Measurements from ENCODE around the gene ZNF248.

ZNF248 gene

DNA sequence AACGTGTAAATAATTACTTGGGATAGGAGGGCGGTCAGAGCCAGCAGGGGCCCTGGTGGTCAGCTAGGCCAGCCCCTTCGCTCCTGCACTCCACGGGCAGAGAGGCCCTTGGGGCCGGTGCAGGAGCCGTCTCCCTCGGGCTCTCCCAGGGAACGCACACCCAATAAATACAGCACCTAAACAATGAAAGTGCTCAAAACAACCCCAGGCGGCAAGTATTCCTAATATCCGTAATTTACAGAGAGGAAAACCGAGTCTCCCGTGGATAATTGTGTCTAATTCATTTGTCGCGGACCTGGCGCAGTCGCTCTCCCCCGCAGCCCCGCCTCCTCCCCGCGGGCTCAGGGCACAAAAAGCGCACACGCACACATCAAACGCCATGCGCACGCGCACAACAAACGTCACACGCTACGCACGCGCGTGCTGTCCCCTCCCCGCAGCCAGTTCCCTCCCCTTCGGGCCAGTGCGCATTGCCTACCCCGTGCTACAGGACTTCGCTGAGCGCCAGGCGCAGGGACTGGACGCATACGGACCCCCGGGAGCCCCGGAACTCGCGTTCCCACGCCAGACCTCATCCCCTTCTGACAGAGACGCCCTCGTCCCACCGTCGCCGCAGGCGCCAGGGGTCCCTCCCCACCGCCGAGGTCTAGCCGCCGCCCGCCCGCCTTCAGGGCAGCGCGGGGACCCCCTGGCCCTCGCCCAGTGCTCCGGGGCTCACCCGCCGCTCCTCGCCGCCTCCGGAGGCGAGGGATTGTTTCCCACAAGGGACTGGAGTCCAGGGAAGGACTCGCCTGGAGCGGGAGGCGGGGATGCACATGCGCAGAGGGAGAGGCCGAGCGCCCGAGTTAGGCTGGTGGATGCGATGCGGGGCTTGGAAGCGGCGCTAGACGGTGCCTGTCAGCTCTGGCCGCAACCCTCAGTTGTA lies at the start of gene ZNF248:
Gene ZNF248 (minus strand): TSS at position 324 of the 925 bp plus-strand sequence. CDS start 1,300 bp downstream, outside the sequence.
- TF ChIP-seq, protein P1, sequence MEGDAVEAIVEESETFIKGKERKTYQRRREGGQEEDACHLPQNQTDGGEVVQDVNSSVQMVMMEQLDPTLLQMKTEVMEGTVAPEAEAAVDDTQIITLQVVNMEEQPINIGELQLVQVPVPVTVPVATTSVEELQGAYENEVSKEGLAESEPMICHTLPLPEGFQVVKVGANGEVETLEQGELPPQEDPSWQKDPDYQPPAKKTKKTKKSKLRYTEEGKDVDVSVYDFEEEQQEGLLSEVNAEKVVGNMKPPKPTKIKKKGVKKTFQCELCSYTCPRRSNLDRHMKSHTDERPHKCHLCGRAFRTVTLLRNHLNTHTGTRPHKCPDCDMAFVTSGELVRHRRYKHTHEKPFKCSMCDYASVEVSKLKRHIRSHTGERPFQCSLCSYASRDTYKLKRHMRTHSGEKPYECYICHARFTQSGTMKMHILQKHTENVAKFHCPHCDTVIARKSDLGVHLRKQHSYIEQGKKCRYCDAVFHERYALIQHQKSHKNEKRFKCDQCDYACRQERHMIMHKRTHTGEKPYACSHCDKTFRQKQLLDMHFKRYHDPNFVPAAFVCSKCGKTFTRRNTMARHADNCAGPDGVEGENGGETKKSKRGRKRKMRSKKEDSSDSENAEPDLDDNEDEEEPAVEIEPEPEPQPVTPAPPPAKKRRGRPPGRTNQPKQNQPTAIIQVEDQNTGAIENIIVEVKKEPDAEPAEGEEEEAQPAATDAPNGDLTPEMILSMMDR (conservative IDR thresholded peaks at IDR 0.05; ENCODE audit: low read depth, low read length): no peak
- DNase-seq (ENCODE audit: low read depth): peak; percentile 98
- H3K4me3 ChIP-seq (ENCODE audit: low read depth, low read length): peak within 1 kb of the TSS; percentile 82

DNA sequence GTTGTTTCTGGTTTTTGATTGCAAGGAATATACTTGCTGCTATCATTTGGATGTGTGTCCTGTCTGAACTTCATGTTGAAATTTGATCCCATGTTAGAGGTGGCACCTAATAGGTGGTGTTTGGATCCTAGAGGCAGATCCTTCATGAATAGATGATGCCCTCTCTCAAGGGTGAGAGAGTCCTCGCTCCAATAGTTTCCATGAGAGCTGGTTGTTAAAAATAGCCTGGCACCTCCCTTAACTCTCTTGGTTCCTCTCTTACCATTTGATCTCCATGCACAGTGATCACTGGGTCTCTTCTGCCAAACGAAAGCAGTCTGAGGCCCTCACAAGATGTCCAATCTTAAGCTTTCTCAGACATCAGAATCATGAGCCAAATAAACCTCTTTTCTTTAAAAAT lies 49.0 kb upstream of the ZNF248 start:
- TF ChIP-seq, protein P1 (conservative IDR thresholded peaks at IDR 0.05; ENCODE audit: low read depth, low read length): no peak

DNA sequence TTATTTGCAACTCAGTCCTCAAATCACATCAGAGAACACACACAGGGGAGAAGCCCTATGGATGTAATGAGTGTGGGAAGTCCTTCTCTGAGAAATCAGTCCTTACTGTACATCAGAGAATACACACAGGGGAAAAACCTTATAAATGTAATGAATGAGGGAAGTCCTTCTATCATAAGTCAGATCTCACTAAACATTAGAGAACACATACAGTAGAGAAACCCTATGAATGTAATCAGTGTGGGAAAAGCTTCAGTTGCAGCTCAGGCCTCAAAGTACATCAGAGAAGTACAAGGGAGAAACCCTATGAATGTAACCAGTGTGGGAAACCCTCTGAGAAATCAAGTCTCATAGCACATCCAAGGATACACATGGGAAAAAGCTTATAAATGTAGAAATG lies 39.0 kb upstream of the ZNF248 start:
- no peak overlapping the region for H3K4me3 ChIP-seq (ENCODE audit: low read depth, low read length)
- DNase-seq (ENCODE audit: low read depth): no peak
- TF ChIP-seq, protein P1 (conservative IDR thresholded peaks at IDR 0.05; ENCODE audit: low read depth, low read length): no peak

More for the DNA sequence above, 49.0 kb upstream of the ZNF248 start:
- H3K4me3 ChIP-seq (ENCODE audit: low read depth, low read length): no peak overlapping the region
- DNase-seq (ENCODE audit: low read depth): no peak

DNA sequence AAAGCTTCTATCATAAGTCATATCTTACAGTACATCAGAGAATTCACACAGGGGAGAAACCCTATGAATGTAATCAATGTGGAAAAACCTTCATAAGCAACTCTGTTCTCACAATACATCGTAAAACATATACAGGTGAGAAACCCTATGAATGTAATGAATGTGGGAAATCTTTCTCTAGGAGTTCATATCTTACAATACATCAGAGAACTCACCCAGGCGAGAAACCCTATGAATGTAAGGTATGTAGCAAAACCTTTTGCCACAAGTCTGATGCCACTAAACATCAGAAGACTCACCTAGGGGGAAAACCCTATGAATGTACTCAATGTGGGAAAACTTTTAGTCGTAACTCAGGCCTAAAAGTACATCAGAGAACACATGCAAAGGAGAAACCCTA lies 38.3 kb upstream of the ZNF248 start:
- no peak overlapping the region for H3K4me3 ChIP-seq (ENCODE audit: low read depth, low read length)
- no peak for DNase-seq (ENCODE audit: low read depth)
- TF ChIP-seq, protein P1 (conservative IDR thresholded peaks at IDR 0.05; ENCODE audit: low read depth, low read length): no peak

DNA sequence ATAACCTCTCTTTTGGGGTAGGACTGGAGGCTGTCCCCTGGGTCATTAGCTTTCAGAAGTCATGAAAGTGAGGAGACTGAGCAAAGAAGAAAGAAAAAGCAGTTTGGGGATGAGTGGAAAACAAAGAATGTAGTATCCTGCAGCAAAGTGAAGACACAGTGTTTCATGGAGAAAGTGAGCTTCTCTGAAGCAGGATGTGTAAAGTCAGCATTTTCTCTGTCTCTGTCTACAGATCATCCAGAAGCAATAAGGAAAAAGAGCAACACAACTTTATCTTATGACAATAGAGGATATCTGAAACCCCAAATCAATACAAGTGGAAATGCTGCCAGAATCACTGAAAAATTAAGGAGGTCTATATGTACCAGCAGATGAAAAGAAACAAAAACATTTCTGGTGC lies 28.4 kb upstream of the ZNF248 start:
- TF ChIP-seq, protein P1 (conservative IDR thresholded peaks at IDR 0.05; ENCODE audit: low read depth, low read length): no peak
- H3K4me3 ChIP-seq (ENCODE audit: low read depth, low read length): no peak overlapping the region
- no peak for DNase-seq (ENCODE audit: low read depth)

DNA sequence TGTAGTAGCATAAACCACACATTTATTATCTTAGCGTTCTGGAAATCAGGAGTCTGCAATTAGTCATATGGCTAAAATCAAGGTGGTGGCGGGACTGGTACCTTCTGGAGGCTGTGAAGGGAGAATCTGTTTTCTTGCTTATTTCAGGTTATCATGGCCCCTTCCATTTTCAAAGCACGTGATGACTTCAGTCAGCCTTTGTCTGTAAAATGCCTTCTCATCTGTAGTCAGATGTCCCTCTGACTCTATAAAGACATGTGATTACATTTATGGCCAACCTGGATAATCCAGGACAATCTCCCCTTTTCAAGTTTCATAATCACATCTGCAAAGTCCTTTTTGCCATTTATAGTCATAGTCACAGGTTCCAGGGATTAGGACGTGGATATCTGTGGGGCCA lies 15.5 kb upstream of the ZNF248 start:
- no peak for DNase-seq (ENCODE audit: low read depth)
- TF ChIP-seq, protein P1 (conservative IDR thresholded peaks at IDR 0.05; ENCODE audit: low read depth, low read length): no peak
- no peak overlapping the region for H3K4me3 ChIP-seq (ENCODE audit: low read depth, low read length)

DNA sequence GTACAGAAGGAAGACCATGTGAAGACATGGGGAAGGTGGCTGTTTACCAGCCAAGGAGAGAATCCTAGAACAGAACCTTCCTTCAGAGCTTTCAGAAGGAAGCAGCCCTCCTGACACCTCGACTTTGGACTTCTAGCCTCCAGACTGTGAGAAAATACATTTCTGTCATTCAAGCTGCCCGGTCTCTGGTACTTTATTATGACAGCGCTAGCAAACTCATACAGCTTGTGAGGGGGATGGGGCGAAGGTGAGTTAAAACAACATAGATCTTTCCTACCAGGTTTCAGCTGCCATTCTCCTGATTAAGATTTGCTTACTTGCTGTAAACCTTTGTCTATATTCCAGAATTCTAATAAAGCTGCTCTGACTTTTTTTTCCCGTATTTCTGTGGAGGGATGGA lies 14.9 kb upstream of the ZNF248 start:
- TF ChIP-seq, protein P1 (conservative IDR thresholded peaks at IDR 0.05; ENCODE audit: low read depth, low read length): no peak
- DNase-seq (ENCODE audit: low read depth): no peak
- no peak overlapping the region for H3K4me3 ChIP-seq (ENCODE audit: low read depth, low read length)

All from choroid plexus epithelial cell (primary cell).